Measurements from ENCODE around the gene CRTC1.
A peak's percentile ranks its signal among the peaks of the same experiment; 100 is the strongest.

DNA sequence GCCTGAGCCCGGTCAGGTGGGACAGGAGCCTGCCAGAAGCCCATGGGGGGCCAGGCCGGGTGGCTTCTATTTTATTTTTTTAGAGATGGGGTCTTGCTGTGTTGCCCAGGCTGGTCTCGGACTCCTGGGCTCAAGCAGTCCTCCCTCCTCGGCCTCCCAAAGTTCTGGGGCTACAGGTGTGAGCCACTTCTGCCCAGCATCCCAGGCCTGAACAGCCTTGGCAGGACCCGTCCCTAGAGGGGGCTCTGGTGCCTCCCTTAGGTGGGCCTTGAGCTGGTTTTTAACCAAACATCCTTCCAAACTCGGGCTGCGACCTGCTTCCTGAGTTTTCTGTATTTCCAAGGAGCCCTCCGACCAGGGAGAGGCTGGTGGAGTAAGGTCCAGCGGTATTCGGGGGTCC is 97.2 kb downstream of the CRTC1 start:
- TF ChIP-seq USF1 (CRISPR knock-in tag; IDR thresholded peaks at IDR 0.05) (no peak), CTCF (IDR thresholded peaks at IDR 0.05) (no peak), FOXJ3 (CRISPR knock-in tag; IDR thresholded peaks at IDR 0.05; ENCODE audit: borderline replicate concordance) (no peak), ZNF121 (CRISPR knock-in tag; IDR thresholded peaks at IDR 0.05) (peak; percentile 72; the same call in 1 of the 2 replicates), USF2 (CRISPR knock-in tag; IDR thresholded peaks at IDR 0.05) (no peak), MAX (CRISPR knock-in tag; IDR thresholded peaks at IDR 0.05) (no peak), JUN (CRISPR knock-in tag; IDR thresholded peaks at IDR 0.05) (no peak), ZNF138 (CRISPR knock-in tag; conservative IDR thresholded peaks at IDR 0.05) (no peak), TEAD1 (CRISPR knock-in tag; IDR thresholded peaks at IDR 0.05) (no peak)
- TF ChIP-seq, protein P1, sequence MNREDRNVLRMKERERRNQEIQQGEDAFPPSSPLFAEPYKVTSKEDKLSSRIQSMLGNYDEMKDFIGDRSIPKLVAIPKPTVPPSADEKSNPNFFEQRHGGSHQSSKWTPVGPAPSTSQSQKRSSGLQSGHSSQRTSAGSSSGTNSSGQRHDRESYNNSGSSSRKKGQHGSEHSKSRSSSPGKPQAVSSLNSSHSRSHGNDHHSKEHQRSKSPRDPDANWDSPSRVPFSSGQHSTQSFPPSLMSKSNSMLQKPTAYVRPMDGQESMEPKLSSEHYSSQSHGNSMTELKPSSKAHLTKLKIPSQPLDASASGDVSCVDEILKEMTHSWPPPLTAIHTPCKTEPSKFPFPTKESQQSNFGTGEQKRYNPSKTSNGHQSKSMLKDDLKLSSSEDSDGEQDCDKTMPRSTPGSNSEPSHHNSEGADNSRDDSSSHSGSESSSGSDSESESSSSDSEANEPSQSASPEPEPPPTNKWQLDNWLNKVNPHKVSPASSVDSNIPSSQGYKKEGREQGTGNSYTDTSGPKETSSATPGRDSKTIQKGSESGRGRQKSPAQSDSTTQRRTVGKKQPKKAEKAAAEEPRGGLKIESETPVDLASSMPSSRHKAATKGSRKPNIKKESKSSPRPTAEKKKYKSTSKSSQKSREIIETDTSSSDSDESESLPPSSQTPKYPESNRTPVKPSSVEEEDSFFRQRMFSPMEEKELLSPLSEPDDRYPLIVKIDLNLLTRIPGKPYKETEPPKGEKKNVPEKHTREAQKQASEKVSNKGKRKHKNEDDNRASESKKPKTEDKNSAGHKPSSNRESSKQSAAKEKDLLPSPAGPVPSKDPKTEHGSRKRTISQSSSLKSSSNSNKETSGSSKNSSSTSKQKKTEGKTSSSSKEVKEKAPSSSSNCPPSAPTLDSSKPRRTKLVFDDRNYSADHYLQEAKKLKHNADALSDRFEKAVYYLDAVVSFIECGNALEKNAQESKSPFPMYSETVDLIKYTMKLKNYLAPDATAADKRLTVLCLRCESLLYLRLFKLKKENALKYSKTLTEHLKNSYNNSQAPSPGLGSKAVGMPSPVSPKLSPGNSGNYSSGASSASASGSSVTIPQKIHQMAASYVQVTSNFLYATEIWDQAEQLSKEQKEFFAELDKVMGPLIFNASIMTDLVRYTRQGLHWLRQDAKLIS (CRISPR knock-in tag; IDR thresholded peaks at IDR 0.05; ENCODE audit: borderline replicate concordance) = no peak
- TF ChIP-seq, protein P2, sequence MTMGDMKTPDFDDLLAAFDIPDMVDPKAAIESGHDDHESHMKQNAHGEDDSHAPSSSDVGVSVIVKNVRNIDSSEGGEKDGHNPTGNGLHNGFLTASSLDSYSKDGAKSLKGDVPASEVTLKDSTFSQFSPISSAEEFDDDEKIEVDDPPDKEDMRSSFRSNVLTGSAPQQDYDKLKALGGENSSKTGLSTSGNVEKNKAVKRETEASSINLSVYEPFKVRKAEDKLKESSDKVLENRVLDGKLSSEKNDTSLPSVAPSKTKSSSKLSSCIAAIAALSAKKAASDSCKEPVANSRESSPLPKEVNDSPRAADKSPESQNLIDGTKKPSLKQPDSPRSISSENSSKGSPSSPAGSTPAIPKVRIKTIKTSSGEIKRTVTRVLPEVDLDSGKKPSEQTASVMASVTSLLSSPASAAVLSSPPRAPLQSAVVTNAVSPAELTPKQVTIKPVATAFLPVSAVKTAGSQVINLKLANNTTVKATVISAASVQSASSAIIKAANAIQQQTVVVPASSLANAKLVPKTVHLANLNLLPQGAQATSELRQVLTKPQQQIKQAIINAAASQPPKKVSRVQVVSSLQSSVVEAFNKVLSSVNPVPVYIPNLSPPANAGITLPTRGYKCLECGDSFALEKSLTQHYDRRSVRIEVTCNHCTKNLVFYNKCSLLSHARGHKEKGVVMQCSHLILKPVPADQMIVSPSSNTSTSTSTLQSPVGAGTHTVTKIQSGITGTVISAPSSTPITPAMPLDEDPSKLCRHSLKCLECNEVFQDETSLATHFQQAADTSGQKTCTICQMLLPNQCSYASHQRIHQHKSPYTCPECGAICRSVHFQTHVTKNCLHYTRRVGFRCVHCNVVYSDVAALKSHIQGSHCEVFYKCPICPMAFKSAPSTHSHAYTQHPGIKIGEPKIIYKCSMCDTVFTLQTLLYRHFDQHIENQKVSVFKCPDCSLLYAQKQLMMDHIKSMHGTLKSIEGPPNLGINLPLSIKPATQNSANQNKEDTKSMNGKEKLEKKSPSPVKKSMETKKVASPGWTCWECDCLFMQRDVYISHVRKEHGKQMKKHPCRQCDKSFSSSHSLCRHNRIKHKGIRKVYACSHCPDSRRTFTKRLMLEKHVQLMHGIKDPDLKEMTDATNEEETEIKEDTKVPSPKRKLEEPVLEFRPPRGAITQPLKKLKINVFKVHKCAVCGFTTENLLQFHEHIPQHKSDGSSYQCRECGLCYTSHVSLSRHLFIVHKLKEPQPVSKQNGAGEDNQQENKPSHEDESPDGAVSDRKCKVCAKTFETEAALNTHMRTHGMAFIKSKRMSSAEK (CRISPR knock-in tag; IDR thresholded peaks at IDR 0.05; ENCODE audit: borderline replicate concordance) = no peak
